Ishikawa (cell line): ENCODE data around the gene DSCAML1.

ENCODE experiments used
- CEBPB ChIP-seq: IDR thresholded peaks from 2 replicates; pipeline ENCODE4 v1.6.1; 2012
- CREB1 ChIP-seq: IDR thresholded peaks from 2 replicates; pipeline ENCODE4 v1.6.1; 2012; ENCODE audit warnings: low read depth
- EGR1 ChIP-seq: IDR thresholded peaks from 2 replicates; pipeline ENCODE4 v1.6.1; 2012
- EP300 ChIP-seq: IDR thresholded peaks from 2 replicates; pipeline ENCODE4 v1.6.1; 2012; ENCODE audit warnings: borderline replicate concordance
- FOXM1 ChIP-seq: IDR thresholded peaks from 2 replicates; pipeline ENCODE4 v1.6.1; 2012; ENCODE audit warnings: low read depth, borderline replicate concordance
- NFIC ChIP-seq: IDR thresholded peaks from 2 replicates; pipeline ENCODE4 v1.6.1; 2012
- RAD21 ChIP-seq: IDR thresholded peaks from 2 replicates; pipeline ENCODE4 v1.6.1; 2012; ENCODE audit warnings: low read depth
- TAF1 ChIP-seq: IDR thresholded peaks from 2 replicates; pipeline ENCODE4 v1.6.1; 2012; ENCODE audit warnings: low read depth, mild to moderate bottlenecking
- TCF12 ChIP-seq: IDR thresholded peaks from 2 replicates; pipeline ENCODE4 v1.6.1; 2012; ENCODE audit warnings: low read depth
- TEAD4 ChIP-seq: IDR thresholded peaks from 2 replicates; pipeline ENCODE4 v1.6.1; 2012
- YY1 ChIP-seq: IDR thresholded peaks from 2 replicates; pipeline ENCODE4 v1.6.1; 2012; ENCODE audit warnings: low read depth
- ZBTB7A ChIP-seq: IDR thresholded peaks from 2 replicates; pipeline ENCODE4 v1.6.1; 2012; ENCODE audit warnings: low read depth
- TF ChIP-seq, protein P1 (sequence below): IDR thresholded peaks from 2 replicates; pipeline ENCODE4 v1.6.1; 2012
- TF ChIP-seq, protein P2 (sequence below): IDR thresholded peaks from 2 replicates; pipeline ENCODE4 v1.6.1; 2012
- TF ChIP-seq, protein P3 (sequence below): IDR thresholded peaks from 2 replicates; pipeline ENCODE4 v1.6.1; 2012; ENCODE audit warnings: low read depth, mild to moderate bottlenecking

The DSCAML1 gene

DNA sequence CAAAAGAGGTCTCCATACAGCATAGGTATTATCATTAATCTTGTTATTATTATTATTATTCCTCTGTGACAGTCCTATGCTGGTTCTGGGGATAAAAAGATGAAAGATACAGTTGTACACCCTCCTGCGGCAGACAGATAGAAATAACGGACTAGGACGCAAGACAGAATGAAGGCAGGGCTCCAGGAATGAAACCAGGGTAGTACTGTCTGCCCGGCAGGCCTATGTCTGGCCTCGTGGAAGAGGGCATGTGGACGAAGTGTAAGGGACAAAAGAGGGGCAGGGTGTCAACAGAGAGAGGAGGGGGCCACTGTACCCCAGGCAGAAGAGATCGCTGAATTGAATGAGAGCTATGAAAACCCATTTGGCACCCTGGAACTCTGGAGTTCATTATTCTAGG lies 25.2 kb downstream of the DSCAML1 start:
- TF ChIP-seq, protein P1, sequence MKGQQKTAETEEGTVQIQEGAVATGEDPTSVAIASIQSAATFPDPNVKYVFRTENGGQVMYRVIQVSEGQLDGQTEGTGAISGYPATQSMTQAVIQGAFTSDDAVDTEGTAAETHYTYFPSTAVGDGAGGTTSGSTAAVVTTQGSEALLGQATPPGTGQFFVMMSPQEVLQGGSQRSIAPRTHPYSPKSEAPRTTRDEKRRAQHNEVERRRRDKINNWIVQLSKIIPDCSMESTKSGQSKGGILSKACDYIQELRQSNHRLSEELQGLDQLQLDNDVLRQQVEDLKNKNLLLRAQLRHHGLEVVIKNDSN: no peak
- TF ChIP-seq TCF12 (no peak), EP300 (no peak), CREB1 (no peak), TAF1 (no peak), EGR1 (no peak), TEAD4 (no peak), CEBPB (no peak), YY1 (no peak), ZBTB7A (no peak), FOXM1 (no peak), RAD21 (no peak), NFIC (no peak)
- TF ChIP-seq, protein P2, sequence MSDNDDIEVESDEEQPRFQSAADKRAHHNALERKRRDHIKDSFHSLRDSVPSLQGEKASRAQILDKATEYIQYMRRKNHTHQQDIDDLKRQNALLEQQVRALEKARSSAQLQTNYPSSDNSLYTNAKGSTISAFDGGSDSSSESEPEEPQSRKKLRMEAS: no peak
- TF ChIP-seq, protein P3, sequence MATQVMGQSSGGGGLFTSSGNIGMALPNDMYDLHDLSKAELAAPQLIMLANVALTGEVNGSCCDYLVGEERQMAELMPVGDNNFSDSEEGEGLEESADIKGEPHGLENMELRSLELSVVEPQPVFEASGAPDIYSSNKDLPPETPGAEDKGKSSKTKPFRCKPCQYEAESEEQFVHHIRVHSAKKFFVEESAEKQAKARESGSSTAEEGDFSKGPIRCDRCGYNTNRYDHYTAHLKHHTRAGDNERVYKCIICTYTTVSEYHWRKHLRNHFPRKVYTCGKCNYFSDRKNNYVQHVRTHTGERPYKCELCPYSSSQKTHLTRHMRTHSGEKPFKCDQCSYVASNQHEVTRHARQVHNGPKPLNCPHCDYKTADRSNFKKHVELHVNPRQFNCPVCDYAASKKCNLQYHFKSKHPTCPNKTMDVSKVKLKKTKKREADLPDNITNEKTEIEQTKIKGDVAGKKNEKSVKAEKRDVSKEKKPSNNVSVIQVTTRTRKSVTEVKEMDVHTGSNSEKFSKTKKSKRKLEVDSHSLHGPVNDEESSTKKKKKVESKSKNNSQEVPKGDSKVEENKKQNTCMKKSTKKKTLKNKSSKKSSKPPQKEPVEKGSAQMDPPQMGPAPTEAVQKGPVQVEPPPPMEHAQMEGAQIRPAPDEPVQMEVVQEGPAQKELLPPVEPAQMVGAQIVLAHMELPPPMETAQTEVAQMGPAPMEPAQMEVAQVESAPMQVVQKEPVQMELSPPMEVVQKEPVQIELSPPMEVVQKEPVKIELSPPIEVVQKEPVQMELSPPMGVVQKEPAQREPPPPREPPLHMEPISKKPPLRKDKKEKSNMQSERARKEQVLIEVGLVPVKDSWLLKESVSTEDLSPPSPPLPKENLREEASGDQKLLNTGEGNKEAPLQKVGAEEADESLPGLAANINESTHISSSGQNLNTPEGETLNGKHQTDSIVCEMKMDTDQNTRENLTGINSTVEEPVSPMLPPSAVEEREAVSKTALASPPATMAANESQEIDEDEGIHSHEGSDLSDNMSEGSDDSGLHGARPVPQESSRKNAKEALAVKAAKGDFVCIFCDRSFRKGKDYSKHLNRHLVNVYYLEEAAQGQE: no peak

DNA sequence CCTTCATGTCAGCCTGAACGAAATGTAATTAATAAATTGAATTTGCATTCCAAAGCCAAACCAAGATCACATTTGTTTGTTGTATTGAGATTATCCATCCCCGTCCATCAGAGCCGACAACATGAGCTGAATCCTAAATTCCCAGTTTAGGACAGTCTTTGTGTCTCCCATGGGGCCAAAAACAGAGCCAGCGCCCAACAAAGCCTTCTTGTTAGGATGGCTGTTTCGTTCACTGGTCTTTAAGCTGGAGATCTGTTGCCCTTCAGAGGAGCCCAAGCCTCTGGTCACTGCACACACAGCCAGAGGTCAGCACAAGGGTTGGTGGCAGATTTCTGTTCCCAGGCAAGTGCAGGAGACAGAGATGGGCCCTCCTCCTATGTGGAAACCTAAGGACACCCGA lies 25.8 kb downstream of the DSCAML1 start:
- TF ChIP-seq, protein P2: no peak
- no peak for TF ChIP-seq TAF1
- no peak for TF ChIP-seq EGR1
- TF ChIP-seq FOXM1: no peak
- TF ChIP-seq CREB1: no peak

DNA sequence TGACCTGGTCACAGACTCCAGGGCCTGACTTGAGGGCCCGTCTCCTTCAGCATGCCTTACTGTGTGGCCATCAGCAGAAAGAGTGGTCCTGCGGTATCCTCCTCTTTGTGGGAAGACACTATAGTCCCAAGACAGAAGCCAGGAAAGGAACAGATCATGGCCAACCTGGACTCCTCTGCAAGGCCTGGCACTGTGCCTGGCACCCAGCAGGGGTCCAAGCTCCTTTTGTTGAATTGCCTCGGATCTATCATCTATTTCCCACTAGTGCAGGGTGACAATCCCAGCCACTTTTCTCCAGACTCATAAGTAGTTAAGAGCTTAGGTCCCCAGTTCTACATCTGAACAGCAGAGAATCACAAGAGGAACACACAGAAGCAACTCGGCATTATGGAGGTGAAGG lies 27.0 kb downstream of the DSCAML1 start:
- TF ChIP-seq TCF12: no peak
- no peak for TF ChIP-seq ZBTB7A
- TF ChIP-seq NFIC: 0 out of 2 replicates have a peak, but pooled peaks have one; percentile 18
- TF ChIP-seq EGR1: no peak
- no peak for TF ChIP-seq TEAD4
- TF ChIP-seq FOXM1: no peak

DNA sequence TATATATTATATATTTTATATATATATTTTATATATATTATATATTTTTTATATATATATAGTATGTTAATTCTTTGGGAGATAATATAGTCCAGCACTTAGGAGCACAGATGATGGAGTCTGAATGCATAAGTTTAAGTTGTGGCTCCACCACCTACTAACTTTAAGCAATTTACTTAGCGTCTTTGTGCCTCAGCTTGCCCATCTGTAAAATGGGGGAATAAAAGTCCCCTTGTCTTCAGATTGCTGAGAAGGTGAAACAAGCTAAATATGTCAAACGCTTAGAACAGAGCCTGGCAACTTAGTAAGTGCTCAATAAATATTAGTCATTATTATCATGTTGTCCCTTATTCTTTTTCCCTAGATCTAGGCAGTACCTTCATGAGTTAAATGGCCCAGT lies 27.5 kb downstream of the DSCAML1 start:
- no peak for TF ChIP-seq FOXM1
- TF ChIP-seq CREB1: no peak
- TF ChIP-seq EGR1: no peak
- TF ChIP-seq TEAD4: no peak
- TF ChIP-seq TAF1: no peak

DNA sequence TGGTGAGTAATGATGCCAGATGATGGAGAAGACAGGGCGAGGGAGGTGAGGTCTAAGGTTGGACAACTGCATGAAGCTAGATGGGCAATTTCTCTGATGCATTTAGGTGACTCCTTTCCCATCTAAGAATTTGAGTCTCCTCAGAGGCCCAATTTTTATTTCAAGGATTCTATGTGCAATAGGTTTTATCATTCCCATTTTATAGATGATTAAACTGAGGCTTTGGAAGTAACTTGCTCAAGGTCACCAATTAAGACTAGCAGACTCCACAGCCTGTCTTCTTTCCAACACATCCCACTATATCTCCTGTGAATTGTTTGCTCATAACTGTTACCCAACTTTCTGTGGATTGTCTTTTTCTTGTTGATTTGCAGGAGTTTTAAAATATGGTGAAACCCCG lies 28.5 kb downstream of the DSCAML1 start:
- TF ChIP-seq EP300: no peak
- TF ChIP-seq, protein P1: no peak
- no peak for TF ChIP-seq CEBPB
- no peak for TF ChIP-seq ZBTB7A
- TF ChIP-seq YY1: no peak
- no peak for TF ChIP-seq TEAD4
- no peak for TF ChIP-seq TCF12
- no peak for TF ChIP-seq FOXM1
- TF ChIP-seq RAD21: no peak

DNA sequence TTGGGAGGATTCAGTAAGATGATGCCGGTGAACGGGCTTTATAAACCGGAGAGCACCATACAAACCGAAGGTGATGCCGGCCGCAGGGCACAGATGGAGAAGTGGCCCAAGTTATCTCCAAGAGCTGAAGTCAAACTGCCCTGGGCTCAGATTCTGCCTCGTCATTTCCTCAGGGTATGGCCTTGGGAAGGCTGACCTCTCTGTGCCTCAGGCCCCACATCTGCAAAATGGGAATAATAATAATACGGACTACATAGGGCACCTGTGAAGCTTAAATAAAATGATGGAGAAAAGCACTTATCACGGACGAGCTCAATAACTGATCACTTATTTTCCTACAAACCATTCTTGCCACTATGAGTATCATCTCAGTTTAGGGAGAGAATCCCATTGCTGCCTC lies 29.9 kb downstream of the DSCAML1 start:
- TF ChIP-seq, protein P3: no peak
- no peak for TF ChIP-seq CREB1
- TF ChIP-seq CEBPB: no peak
- TF ChIP-seq, protein P2: no peak

DNA sequence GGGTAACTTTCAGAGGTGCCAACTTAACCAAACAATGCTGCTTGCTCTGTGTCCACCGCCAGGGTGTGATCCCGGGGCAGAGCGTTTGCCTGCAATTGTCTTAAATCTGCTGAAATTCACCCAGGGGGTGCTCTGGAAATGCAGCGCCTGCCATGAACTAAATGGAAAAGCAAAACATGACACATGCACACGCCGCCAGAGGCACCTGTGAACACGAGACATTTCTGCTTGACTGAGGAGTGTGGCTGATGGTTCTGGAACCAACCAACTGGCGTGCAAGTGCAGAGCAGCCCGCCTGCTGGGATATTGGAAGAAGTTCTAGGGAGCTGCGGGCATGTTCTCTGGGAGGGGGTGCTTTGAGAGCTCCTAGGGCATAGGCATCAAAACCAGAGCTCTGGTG lies 30.4 kb downstream of the DSCAML1 start:
- TF ChIP-seq FOXM1 (no peak), ZBTB7A (no peak), EGR1 (no peak), NFIC (no peak), TCF12 (no peak), EP300 (no peak), TEAD4 (no peak), CREB1 (no peak)
- TF ChIP-seq, protein P3: no peak
- TF ChIP-seq, protein P2: no peak
- TF ChIP-seq, protein P1: no peak
